Nephron progenitor cell (in vitro differentiated cells): ENCODE data around the gene HES2.
A peak's percentile ranks its signal among the peaks of the same experiment; 100 is the strongest.

ENCODE experiments used
- DNase-seq: peaks from one replicate; pipeline ENCODE4 v3.0.0; 2021
- H3K27ac Mint-ChIP-seq: 2 replicates; pipeline ENCODE4 v1.8.0; 2021; ENCODE audit warnings: mild to moderate bottlenecking, moderate library complexity, mixed read lengths
- H3K27me3 Mint-ChIP-seq: 2 replicates; pipeline ENCODE4 v1.8.0; 2021; ENCODE audit warnings: mild to moderate bottlenecking, low read depth, mixed read lengths; ENCODE audit not compliant: poor library complexity
- H3K36me3 Mint-ChIP-seq: 2 replicates; pipeline ENCODE4 v1.8.0; 2021; ENCODE audit warnings: low read depth, mixed read lengths
- H3K4me1 Mint-ChIP-seq: 2 replicates; pipeline ENCODE4 v1.8.0; 2021; ENCODE audit warnings: mixed read lengths
- H3K4me3 Mint-ChIP-seq: 2 replicates; pipeline ENCODE4 v1.8.0; 2021; ENCODE audit warnings: mild to moderate bottlenecking, moderate library complexity, mixed read lengths
- H3K9me3 Mint-ChIP-seq: 2 replicates; pipeline ENCODE4 v1.8.0; 2021; ENCODE audit warnings: mild to moderate bottlenecking, moderate library complexity, mixed read lengths
- TF ChIP-seq, protein P1 (sequence below): fragments of 200-600 bp; sonication (generic); IDR thresholded peaks from 2 replicates; pipeline ENCODE4 v1.5.0; 2021; ENCODE audit warnings: antibody characterized with exemption

The HES2 gene

DNA sequence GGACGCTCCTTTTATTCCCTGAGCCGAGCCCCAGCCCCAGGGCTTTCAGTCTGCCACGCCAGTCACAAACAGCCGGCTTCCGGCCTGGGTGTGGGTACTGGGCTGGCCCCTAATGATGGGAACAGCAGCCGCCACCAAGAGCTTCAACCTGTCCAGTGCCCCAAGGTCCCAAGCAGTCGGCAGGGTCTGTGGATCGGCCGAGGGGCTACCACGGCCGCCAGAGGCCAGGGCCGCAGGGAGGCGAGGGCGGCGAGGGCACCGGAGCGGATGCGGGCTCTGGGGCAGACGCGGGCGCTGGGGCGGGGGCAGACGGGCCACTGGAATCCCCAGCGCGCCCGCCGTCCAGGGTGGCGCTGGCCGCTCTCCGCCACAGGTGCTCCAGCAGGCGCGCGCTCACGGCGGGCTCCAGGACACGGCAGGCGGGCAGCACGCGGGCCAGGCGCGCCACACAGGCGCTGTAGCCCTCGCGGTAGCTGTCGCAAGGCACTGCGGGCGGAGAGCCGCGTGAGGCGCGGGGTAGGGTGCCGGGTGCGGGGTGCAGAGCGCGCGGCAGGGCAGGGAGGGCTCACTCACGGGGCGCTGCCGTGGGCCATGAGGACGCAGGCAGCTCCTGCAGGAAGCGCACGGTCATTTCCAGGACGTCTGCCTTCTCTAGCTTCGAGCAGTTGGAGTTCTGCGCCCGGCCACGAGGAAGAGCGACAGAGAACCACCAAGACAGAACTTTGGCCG lies 887 bp downstream of the HES2 start:
- no peak for DNase-seq
- Mint-ChIP-seq H3K9me3 (no peaks in the 10 kb centered on the region), H3K27ac (no peak overlapping the region), H3K27me3 (peaks cover 97% of the 10 kb centered on the region), H3K4me1 (peaks cover 27% of the 10 kb centered on the region), H3K36me3 (no peaks in the 10 kb centered on the region), H3K4me3 (peak overlapping the region; percentile 60)
- TF ChIP-seq, protein P1, sequence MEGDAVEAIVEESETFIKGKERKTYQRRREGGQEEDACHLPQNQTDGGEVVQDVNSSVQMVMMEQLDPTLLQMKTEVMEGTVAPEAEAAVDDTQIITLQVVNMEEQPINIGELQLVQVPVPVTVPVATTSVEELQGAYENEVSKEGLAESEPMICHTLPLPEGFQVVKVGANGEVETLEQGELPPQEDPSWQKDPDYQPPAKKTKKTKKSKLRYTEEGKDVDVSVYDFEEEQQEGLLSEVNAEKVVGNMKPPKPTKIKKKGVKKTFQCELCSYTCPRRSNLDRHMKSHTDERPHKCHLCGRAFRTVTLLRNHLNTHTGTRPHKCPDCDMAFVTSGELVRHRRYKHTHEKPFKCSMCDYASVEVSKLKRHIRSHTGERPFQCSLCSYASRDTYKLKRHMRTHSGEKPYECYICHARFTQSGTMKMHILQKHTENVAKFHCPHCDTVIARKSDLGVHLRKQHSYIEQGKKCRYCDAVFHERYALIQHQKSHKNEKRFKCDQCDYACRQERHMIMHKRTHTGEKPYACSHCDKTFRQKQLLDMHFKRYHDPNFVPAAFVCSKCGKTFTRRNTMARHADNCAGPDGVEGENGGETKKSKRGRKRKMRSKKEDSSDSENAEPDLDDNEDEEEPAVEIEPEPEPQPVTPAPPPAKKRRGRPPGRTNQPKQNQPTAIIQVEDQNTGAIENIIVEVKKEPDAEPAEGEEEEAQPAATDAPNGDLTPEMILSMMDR, result no peak

DNA sequence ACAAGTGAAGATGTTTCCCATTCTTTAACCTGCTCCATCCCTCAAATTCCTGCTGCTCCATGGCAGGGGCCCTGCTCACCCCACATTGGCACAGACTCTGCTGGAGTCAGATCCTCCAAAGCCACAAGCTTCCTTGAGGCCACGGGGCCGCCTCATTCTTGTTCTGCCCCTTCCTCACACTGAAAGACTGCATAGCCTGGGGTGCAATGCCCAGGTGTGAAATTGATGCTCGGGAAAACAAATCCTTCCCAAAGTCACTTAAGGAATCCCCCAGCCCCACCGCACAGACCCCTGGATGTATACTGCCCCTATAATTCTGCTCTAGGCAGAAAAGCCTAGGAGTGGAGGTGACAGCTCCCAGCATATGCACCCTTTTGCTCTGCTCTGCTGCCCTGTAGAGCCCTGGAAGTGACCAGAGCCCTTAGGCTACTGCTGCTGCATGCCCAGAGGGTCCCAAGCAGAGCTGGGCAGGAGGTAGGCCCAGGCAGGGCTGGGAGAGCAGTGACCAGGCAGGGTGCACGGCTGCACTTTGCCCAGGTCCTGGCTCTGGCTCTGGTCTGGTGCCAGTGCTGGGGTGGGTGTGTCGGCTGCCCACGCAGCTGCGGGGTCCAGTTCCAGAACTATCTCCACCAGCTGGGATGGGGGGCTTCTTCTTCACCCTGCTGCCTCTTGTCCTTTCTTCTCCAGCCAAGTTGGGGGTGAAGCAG lies 1.6 kb downstream of the HES2 start:
- DNase-seq, result no peak
- no peak overlapping the region for H3K27ac Mint-ChIP-seq
- no peak overlapping the region for H3K4me3 Mint-ChIP-seq
- peaks cover 28% of the 10 kb centered on the region for H3K4me1 Mint-ChIP-seq
- no peaks in the 10 kb centered on the region for H3K9me3 Mint-ChIP-seq
- H3K27me3 Mint-ChIP-seq, result peaks cover 97% of the 10 kb centered on the region
- no peaks in the 10 kb centered on the region for H3K36me3 Mint-ChIP-seq
- TF ChIP-seq, protein P1, result no peak

DNA sequence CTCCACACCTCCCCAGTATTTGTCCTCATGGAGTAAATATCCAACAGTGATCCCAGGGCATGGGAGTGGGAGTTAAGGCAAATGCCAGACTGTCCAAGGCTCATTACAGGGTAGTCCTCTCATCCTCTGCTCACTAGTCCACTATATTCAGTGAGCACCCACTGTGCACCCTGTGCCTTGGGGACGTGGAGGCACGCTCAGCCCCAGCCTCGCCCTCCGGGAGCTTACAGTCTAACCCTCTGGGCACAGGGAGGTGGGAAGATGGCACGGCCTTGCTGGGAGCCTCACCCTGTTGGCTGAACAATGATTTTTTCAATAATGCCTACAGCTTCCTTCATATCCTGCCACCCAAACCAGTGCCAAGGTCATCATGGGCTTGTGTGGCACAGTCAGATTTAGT lies 2.8 kb downstream of the HES2 start:
- peaks cover 33% of the 10 kb centered on the region for H3K4me1 Mint-ChIP-seq
- no peak for DNase-seq
- peaks cover 94% of the 10 kb centered on the region for H3K27me3 Mint-ChIP-seq
- no peaks in the 10 kb centered on the region for H3K9me3 Mint-ChIP-seq
- H3K36me3 Mint-ChIP-seq, result no peaks in the 10 kb centered on the region
- H3K4me3 Mint-ChIP-seq, result no peak overlapping the region
- TF ChIP-seq, protein P1, result no peak
- no peak overlapping the region for H3K27ac Mint-ChIP-seq

DNA sequence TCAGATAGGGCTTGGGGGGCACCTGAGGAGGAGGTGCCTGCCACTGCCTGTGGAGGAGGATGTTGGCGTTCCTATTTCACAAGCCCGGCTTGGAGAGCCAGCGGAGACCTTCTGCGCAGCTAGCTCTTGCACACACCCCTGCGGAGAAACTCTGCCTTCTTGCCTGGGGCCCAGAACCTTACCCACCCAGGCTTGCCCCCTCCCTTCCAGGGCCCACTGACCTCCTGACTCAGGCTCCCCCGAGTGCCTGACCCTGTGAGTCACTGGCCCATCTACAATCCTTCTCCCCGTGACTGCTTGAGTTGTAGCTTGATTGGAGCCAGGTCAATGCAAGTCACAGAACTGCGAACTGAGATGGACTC lies 3.4 kb downstream of the HES2 start:
- Mint-ChIP-seq H3K36me3 (no peaks in the 10 kb centered on the region), H3K4me3 (no peak overlapping the region), H3K4me1 (peaks cover 35% of the 10 kb centered on the region), H3K27me3 (peaks cover 94% of the 10 kb centered on the region), H3K9me3 (no peaks in the 10 kb centered on the region), H3K27ac (no peak overlapping the region)
- no peak for DNase-seq
- TF ChIP-seq, protein P1, result no peak

DNA sequence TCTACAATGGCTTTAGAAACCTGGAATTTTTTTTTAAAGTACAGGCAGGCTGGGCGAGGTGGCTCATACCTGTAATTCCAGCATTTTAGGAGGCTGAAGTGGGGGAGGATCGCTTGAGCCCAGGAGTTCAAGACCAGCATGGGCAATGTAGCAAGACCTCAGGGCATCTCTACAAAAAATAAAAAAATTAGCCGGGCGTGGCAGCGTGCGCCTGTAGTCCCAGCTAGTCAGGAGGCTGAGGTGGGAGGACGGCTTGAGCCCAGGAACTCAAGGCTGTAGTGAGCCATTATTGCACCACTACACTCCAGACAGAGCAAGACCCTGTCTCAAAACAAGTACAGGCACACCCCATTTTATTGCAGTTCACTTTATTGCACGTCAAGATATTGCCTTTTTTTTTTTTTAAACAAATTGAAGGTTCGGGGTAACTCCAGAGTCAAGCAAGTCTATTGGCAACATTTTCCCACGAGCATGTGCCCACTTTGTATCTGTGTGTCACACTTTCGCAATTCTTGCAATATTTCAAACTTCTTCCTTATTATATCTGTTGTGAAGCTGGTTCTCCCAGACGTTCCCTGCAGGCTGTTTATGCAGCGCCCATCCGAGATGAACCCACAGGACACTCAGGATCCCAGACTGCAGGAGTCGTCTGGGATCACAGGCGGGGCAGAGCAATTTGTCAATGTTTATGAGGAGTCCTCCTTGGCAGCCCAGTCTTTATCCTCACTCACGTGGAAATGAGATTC lies 4.7 kb downstream of the HES2 start:
- H3K27me3 Mint-ChIP-seq, result peaks cover 94% of the 10 kb centered on the region
- H3K4me1 Mint-ChIP-seq, result peaks cover 42% of the 10 kb centered on the region
- H3K4me3 Mint-ChIP-seq, result peak overlapping the region; percentile 26
- H3K9me3 Mint-ChIP-seq, result no peaks in the 10 kb centered on the region
- TF ChIP-seq, protein P1, result no peak
- no peak for DNase-seq
- no peak overlapping the region for H3K27ac Mint-ChIP-seq
- no peaks in the 10 kb centered on the region for H3K36me3 Mint-ChIP-seq
